Naive thymus-derived CD4-positive, alpha-beta T cell (primary cell): ENCODE results near the gene FHIT. TPM values are rescaled to one million over a fixed set of nuclear protein-coding genes. Genes with fewer than 3 reads are reported as not detected.

Experiments used
- ATAC-seq: fragments of 150-1000 bp; cut with Tn5 transposase; 2 replicates; pipeline ENCODE4 v1.10.0; 2021; ENCODE audit warnings: mild to moderate bottlenecking, moderate library complexity
- CTCF ChIA-PET: fragments of 350-600 bp; sonication (Branson Sonifier 250); formaldehyde crosslinking; loops from one replicate; lab custom pipeline; 2021; ENCODE audit warnings: antibody characterized with exemption; lab: Charles Lee
- POLR2A ChIA-PET: fragments of 350-600 bp; sonication (Branson Sonifier 250); formaldehyde crosslinking; loops from one replicate; lab custom pipeline; 2021; ENCODE audit warnings: antibody characterized with exemption, inconsistent platforms; lab: Charles Lee
- DNase-seq, 9 donors: peaks; one replicate each; pipeline versions ENCODE4 v3.0.0 to v3.0.0-alpha.2; 2020 to 2022; ENCODE audit warnings: mixed read lengths in 1 of 9
- H3K27ac ChIP-seq: one replicate; pipeline ENCODE4 v1.7.0; 2013; ENCODE audit warnings: mild to moderate bottlenecking, low read depth, low read length, moderate library complexity
- H3K27me3 ChIP-seq, 2 donors: one replicate each; pipeline ENCODE4 v1.7.0; 2013; ENCODE audit warnings: low read length in 2 of 2, mild to moderate bottlenecking in 2 of 2, moderate library complexity in 2 of 2; ENCODE audit not compliant: control insufficient read depth in 2 of 2, insufficient read depth in 2 of 2
- H3K36me3 ChIP-seq, 3 experiments: 1 replicate in 2 of 3; 2 replicates in 1 of 3; pipeline ENCODE4 v1.7.0; 2013; ENCODE audit warnings: low read length in 3 of 3, mild to moderate bottlenecking in 3 of 3, moderate library complexity in 1 of 3; ENCODE audit not compliant: insufficient read depth in 3 of 3, control insufficient read depth in 2 of 3
- H3K4me1 ChIP-seq, 2 donors: one replicate each; pipeline ENCODE4 v1.7.0; 2013; ENCODE audit warnings: low read length in 2 of 2, mild to moderate bottlenecking in 2 of 2, moderate library complexity in 1 of 2; ENCODE audit not compliant: control insufficient read depth in 2 of 2, insufficient read depth in 2 of 2
- H3K4me3 ChIP-seq: 2 replicates; pipeline ENCODE4 v1.7.0; 2013; ENCODE audit warnings: mild to moderate bottlenecking, low read length
- H3K9me3 ChIP-seq, 3 experiments: 1 replicate in 2 of 3; 2 replicates in 1 of 3; pipeline ENCODE4 v1.7.0; 2013; ENCODE audit warnings: low read length in 3 of 3; ENCODE audit not compliant: control insufficient read depth in 2 of 3
- H3K27ac Mint-ChIP-seq, 9 donors: one replicate each; pipeline ENCODE4 v1.8.0; 2020 to 2022; ENCODE audit warnings: mixed read lengths in 9 of 9, mild to moderate bottlenecking in 8 of 9, moderate library complexity in 5 of 9, inconsistent platforms in 2 of 9
- H3K27me3 Mint-ChIP-seq, 5 donors: one replicate each; pipeline ENCODE4 v1.8.0; 2021 to 2022; ENCODE audit warnings: mixed read lengths in 5 of 5, mild to moderate bottlenecking in 1 of 5
- H3K36me3 Mint-ChIP-seq, 5 donors: one replicate each; pipeline ENCODE4 v1.8.0; 2020 to 2022; ENCODE audit warnings: mixed read lengths in 5 of 5, mild to moderate bottlenecking in 3 of 5, inconsistent platforms in 1 of 5
- H3K4me1 Mint-ChIP-seq, 7 donors: one replicate each; pipeline ENCODE4 v1.8.0; 2020 to 2022; ENCODE audit warnings: mixed read lengths in 7 of 7, mild to moderate bottlenecking in 3 of 7, inconsistent platforms in 1 of 7
- H3K4me3 Mint-ChIP-seq, 10 donors: one replicate each; pipeline ENCODE4 v1.8.0; 2020 to 2022; ENCODE audit warnings: mild to moderate bottlenecking in 10 of 10, mixed read lengths in 10 of 10, moderate library complexity in 6 of 10, inconsistent platforms in 2 of 10
- H3K9me3 Mint-ChIP-seq, 11 donors: one replicate each; pipeline ENCODE4 v1.8.0; 2020 to 2022; ENCODE audit warnings: mixed read lengths in 11 of 11, mild to moderate bottlenecking in 4 of 11, inconsistent platforms in 1 of 11, moderate library complexity in 1 of 11
- intact Hi-C, 2 donors: fragments of 100-400 bp; cut with micrococcal nuclease; formaldehyde crosslinking; loops; one replicate each; pipeline ENCODE4 v1.15.1; 2023
- polyA plus RNA-seq, 2 donors: library from polyadenylated mRNA; unstranded; fragments of 300-500 nt; fragmentation: Illumina TruSeq; gene quantifications; one replicate each; pipeline ENCODE4 v1.2.3, GENCODE V29; 2021
- total RNA-seq, 6 experiments: library from RNA in 5 of 6; stranded (reverse) in 5 of 6; gene quantifications; 1 replicate in 5 of 6; 2 replicates in 1 of 6; pipeline ENCODE4 v1.2.3 and lab custom pipeline; 2021 to 2026

The FHIT gene
- total and polyA plus RNA-seq, 7 experiments from 2014 or later = 51.2 to 230 (median 152) TPM

DNA sequence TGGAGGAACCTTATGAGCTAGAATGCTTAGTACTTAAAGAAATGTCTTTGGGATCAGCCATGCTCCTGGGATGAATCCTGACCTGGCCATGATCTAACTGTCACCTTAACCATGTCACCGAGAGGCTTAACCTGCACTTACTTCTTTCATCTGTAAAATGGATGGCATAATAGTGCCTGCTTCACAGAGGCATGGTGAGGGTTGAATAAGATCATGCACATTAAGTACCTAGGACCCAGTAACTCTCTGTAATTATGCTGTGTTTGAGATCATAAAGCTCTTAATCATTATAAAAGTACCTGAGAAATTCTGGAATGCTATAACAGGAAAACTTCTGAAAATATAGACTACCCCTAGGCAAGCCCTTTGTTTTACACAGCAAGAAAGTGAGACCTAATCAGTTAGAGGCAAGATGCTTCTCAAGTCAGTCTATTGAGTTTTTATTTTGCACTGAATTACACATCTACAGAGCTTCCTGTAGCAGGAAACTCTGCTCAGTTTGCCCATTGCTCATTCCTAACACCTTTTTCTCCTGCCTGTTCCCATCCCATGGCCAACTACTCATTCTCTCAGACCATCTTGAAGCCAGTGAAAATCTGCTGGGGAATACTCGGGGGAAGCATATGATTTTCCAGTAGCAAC lies 1185.9 kb downstream of the FHIT start:
- no peaks in the 10 kb centered on the region for H3K27me3 Mint-ChIP-seq
- H3K9me3 Mint-ChIP-seq = peaks cover 0 to 5% (median 0%) of the 10 kb centered on the region in 11 donors
- DNase-seq (no peak), ATAC-seq (peak; percentile 33)
- peaks cover 17 to 61% of the 10 kb centered on the region in 2 donors for H3K4me1 ChIP-seq
- H3K36me3 Mint-ChIP-seq = peaks cover 6 to 47% (median 22%) of the 10 kb centered on the region in 5 donors
- peak overlapping the region; percentile 88 to 99 (median 96) for H3K27ac Mint-ChIP-seq
- intact Hi-C loops = loop anchor here (1.0 to 2.0 kb wide), 7 partner anchors 8 to 48 kb away; no protein-coding TSS in a partner anchor
- H3K4me3 Mint-ChIP-seq = peak overlapping the region; percentile 30 to 81 (median 76)
- peaks cover 34 to 96% (median 87%) of the 10 kb centered on the region in 7 donors for H3K4me1 Mint-ChIP-seq
- H3K27me3 ChIP-seq = no peaks in the 10 kb centered on the region
- ChIA-PET CTCF (interaction anchor here (0.6 to 2.4 kb wide), 5 partner anchors 10 to 347 kb away, joined by 3 to 8 read pairs (median 4); no protein-coding TSS in a partner anchor), POLR2A (interaction anchor here (0.6 to 13.0 kb wide), 14 partner anchors 10 to 476 kb away, joined by 3 to 213 read pairs (median 4); no protein-coding TSS in a partner anchor)
- H3K9me3 ChIP-seq = no peaks in the 10 kb centered on the region
- H3K4me3 ChIP-seq = peak overlapping the region; percentile 4
- H3K27ac ChIP-seq = peak overlapping the region; percentile 71
- H3K36me3 ChIP-seq = peaks cover 0 to 5% (median 0%) of the 10 kb centered on the region in 3 experiments

GRCh38 chr3:60064210-60065178 lies 1186.8 kb downstream of the FHIT start:
- POLR2A ChIA-PET = interaction anchor here (0.5 to 13.0 kb wide), 11 partner anchors 9 to 443 kb away, joined by 3 to 213 read pairs (median 4); no protein-coding TSS in a partner anchor
- Mint-ChIP-seq H3K4me1 (peaks cover 28 to 96% (median 87%) of the 10 kb centered on the region in 7 donors), H3K9me3 (peaks cover 0 to 6% (median 0%) of the 10 kb centered on the region in 11 donors), H3K27me3 (no peaks in the 10 kb centered on the region), H3K36me3 (peaks cover 4 to 44% (median 19%) of the 10 kb centered on the region in 5 donors), H3K4me3 (peak overlapping the region; percentile 5 to 81 (median 74)), H3K27ac (peak overlapping the region; percentile 88 to 99 (median 96))
- CTCF ChIA-PET = interaction anchor here (0.8 to 2.4 kb wide), 7 partner anchors 9 to 54 kb away, joined by 3 to 8 read pairs (median 4); no protein-coding TSS in a partner anchor
- Histone ChIP-seq H3K4me1 (peaks cover 17 to 68% of the 10 kb centered on the region in 2 donors), H3K4me3 (peak overlapping the region; percentile 25), H3K27me3 (no peaks in the 10 kb centered on the region), H3K36me3 (peaks cover 0 to 4% (median 0%) of the 10 kb centered on the region in 3 experiments), H3K27ac (peak overlapping the region; percentile 71), H3K9me3 (no peaks in the 10 kb centered on the region)
- ATAC-seq (peak; percentile 77), DNase-seq (peak in 3 of 9 donors; percentile 48 to 52 (median 48))
- intact Hi-C loops = loop anchor here (1.0 to 5.0 kb wide), 9 partner anchors 8 to 54 kb away; no protein-coding TSS in a partner anchor

DNA sequence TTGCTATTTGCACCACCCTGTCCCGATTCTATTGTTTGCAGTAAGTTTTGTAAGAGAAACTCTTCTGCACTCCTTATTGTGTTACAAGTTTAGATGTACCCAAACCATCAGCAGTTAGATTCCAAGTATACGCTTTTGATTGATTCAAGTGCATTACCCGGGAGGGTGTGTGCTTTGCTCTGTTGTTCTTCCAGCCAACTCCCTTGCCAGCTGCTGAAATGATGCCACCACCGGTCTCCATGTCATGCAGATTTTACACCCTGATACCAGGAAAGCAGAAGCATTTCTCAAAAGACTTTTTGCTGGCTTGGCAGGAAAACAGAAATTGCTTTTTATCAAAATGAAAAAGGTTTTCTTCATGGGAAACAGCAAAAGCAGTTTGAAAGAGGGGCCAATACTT lies 1194.8 kb downstream of the FHIT start:
- H3K4me3 Mint-ChIP-seq = peak overlapping the region; percentile 39 to 78 (median 70)

DNA sequence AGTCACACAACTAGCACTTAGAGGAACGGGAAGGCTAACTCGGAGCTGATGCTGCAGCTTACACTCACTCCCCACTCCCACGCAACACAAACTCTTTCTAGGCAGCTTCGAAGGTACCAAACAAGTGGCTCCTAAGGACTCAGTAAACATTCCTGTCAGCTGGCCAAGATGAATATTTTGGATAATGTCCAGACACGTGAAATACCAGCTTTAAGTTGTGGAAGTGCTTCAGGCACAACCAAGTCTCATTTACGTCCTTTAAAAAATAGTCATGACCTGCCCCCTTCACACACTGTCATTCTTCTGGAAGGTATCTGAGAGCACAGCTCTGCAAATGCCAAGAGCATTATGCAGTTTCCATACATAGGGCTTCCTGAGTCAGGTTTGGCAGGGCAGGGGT lies 1195.5 kb downstream of the FHIT start:
- Mint-ChIP-seq H3K4me1 (peaks cover 38 to 99% (median 96%) of the 10 kb centered on the region in 7 donors), H3K4me3 (peak overlapping the region; percentile 39 to 78 (median 70)), H3K27me3 (no peaks in the 10 kb centered on the region), H3K27ac (peak overlapping the region; percentile 77 to 99 (median 90)), H3K9me3 (peaks cover 0 to 27% (median 3%) of the 10 kb centered on the region in 11 donors), H3K36me3 (peaks cover 13 to 69% (median 62%) of the 10 kb centered on the region in 5 donors)
- ATAC-seq (peak; percentile 36), DNase-seq (no peak)
- Histone ChIP-seq H3K9me3 (no peaks in the 10 kb centered on the region), H3K4me1 (peaks cover 0 to 78% of the 10 kb centered on the region in 2 donors), H3K36me3 (no peaks in the 10 kb centered on the region), H3K27ac (peak overlapping the region; percentile 69), H3K27me3 (no peaks in the 10 kb centered on the region), H3K4me3 (no peak overlapping the region)
- ChIA-PET CTCF (interaction anchor here (0.8 to 1.8 kb wide), 6 partner anchors 15 to 46 kb away, joined by 3 to 6 read pairs (median 4); no protein-coding TSS in a partner anchor), POLR2A (interaction anchor here (0.6 to 13.0 kb wide), 14 partner anchors 9 to 68 kb away, joined by 3 to 213 read pairs (median 6); no protein-coding TSS in a partner anchor)
- intact Hi-C loops = loop anchor here (1.0 to 10.0 kb wide), 4 partner anchors 7 to 601 kb away; no protein-coding TSS in a partner anchor

More for the DNA sequence above, 1194.8 kb downstream of the FHIT start:
- no peaks in the 10 kb centered on the region for H3K36me3 ChIP-seq
- H3K27ac ChIP-seq = peak overlapping the region; percentile 69
- peak overlapping the region; percentile 77 to 99 (median 90) for H3K27ac Mint-ChIP-seq
- intact Hi-C loops = loop anchor here (1.0 to 10.0 kb wide), 4 partner anchors 8 to 602 kb away; no protein-coding TSS in a partner anchor
- POLR2A ChIA-PET = interaction anchor here (0.6 to 13.0 kb wide), 14 partner anchors 10 to 69 kb away, joined by 3 to 213 read pairs (median 6); no protein-coding TSS in a partner anchor
- H3K4me3 ChIP-seq = no peak overlapping the region
- CTCF ChIA-PET = interaction anchor here (1.1 to 1.8 kb wide), 3 partner anchors 14 to 46 kb away, joined by 3 to 6 read pairs (median 4); no protein-coding TSS in a partner anchor
- H3K4me1 Mint-ChIP-seq = peaks cover 38 to 99% (median 96%) of the 10 kb centered on the region in 7 donors
- H3K27me3 Mint-ChIP-seq = no peaks in the 10 kb centered on the region
- H3K36me3 Mint-ChIP-seq = peaks cover 13 to 64% (median 59%) of the 10 kb centered on the region in 5 donors
- no peaks in the 10 kb centered on the region for H3K27me3 ChIP-seq
- peak; percentile 68 for ATAC-seq
- no peaks in the 10 kb centered on the region for H3K9me3 ChIP-seq
- H3K9me3 Mint-ChIP-seq = peaks cover 0 to 24% (median 3%) of the 10 kb centered on the region in 11 donors
- peak in 6 of 9 donors; percentile 39 to 73 (median 64) for DNase-seq
- H3K4me1 ChIP-seq = peaks cover 0 to 78% of the 10 kb centered on the region in 2 donors

GRCh38 chr3:60053526-60054265 lies 1197.6 kb downstream of the FHIT start:
- H3K36me3 Mint-ChIP-seq = peaks cover 4 to 62% (median 54%) of the 10 kb centered on the region in 5 donors
- peak overlapping the region; percentile 77 to 99 (median 90) for H3K27ac Mint-ChIP-seq
- no peak for ATAC-seq
- peaks cover 0 to 24% (median 3%) of the 10 kb centered on the region in 11 donors for H3K9me3 Mint-ChIP-seq
- Histone ChIP-seq H3K9me3 (no peaks in the 10 kb centered on the region), H3K27ac (peak overlapping the region; percentile 5), H3K4me3 (no peak overlapping the region), H3K27me3 (no peaks in the 10 kb centered on the region), H3K36me3 (no peaks in the 10 kb centered on the region), H3K4me1 (peaks cover 3 to 73% of the 10 kb centered on the region in 2 donors)
- CTCF ChIA-PET = interaction anchor here (0.8 to 1.1 kb wide), 2 partner anchors 12 to 480 kb away, joined by 3 to 4 read pairs; no protein-coding TSS in a partner anchor
- POLR2A ChIA-PET = interaction anchor here (0.7 to 13.0 kb wide), 6 partner anchors 13 to 71 kb away, joined by 3 to 213 read pairs (median 7); no protein-coding TSS in a partner anchor
- H3K4me3 Mint-ChIP-seq = peak overlapping the region; percentile 7 to 78 (median 51)
- intact Hi-C loops = loop anchor here in 1 of 2 donors (1.0 to 10.0 kb wide), 2 partner anchors 26 to 599 kb away; no protein-coding TSS in a partner anchor
- DNase-seq = peak in 1 of 9 donors; percentile 55
- H3K4me1 Mint-ChIP-seq = peaks cover 36 to 95% (median 92%) of the 10 kb centered on the region in 7 donors
- no peaks in the 10 kb centered on the region for H3K27me3 Mint-ChIP-seq
